ENCODE measurements around the gene SLC7A7.
"Not testable (repeated sequence)": the region's sequence is repeated elsewhere in the genome, so short reads cannot be mapped to it uniquely, and the experiment has no call there.

The SLC7A7 gene

DNA sequence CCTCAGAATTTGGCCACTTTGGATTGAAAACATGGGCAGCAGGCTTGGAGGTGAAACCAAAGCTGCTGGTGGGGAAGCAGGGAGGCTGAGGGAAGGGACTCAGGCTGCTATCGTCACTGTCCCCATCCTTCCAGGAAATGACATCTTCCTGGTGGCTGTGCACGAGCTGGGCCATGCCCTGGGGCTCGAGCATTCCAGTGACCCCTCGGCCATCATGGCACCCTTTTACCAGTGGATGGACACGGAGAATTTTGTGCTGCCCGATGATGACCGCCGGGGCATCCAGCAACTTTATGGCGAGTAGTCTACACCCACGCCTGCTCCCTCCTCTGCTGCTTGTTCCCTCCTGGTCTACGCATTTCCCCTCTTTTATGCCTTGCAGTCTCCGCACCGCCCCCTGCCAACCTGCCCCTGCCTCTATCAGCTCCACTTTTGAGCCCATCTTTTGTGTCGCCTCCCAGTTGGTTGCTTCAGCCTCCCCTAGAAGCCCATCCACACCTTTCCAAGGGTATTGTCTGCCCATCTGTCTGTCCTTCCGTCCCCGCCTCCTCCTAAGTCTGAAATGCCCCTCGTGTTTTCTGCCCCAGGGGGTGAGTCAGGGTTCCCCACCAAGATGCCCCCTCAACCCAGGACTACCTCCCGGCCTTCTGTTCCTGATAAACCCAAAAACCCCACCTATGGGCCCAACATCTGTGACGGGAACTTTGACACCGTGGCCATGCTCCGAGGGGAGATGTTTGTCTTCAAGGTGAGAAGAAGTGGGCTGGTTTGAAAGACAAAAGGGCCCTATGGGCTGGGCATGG is 28.1 kb upstream of the SLC7A7 start:
- DNase-seq (ENCODE audit: low read depth), result no peak

DNA sequence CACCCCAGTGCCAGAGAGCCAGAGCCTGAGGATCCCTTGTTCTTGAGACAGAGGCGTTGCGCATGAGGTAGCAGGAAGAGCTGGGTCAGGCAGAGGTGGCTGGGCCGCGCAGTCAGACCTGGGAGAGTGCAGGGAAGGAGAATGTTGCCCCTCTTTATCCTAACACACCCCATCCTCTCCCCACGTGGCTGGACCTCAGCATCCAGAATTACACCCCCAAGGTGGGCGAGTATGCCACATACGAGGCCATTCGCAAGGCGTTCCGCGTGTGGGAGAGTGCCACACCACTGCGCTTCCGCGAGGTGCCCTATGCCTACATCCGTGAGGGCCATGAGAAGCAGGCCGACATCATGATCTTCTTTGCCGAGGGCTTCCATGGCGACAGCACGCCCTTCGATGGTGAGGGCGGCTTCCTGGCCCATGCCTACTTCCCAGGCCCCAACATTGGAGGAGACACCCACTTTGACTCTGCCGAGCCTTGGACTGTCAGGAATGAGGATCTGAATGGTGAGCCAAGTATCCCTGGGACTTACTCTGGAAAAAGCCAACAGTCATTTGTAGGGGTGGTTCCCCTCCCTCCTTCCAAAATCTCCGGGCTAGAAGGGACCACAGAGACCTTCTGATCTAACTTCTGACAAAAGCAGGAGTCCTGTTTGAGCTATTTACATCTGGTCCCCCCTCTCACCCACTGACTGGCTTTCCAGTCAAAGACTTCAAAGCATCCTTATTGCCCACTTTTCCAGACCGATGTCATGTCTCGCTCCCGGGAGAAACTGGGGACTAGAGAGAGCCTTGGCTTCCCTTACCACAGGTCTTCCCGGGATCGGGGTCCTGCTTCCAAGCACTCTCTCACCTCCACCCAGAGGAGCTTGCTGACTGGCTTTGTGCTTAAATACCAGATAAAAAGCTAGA is 27.2 kb upstream of the SLC7A7 start:
- no peak for DNase-seq (ENCODE audit: low read depth)

GRCh38 chr14:22841769-22842168 is 26.5 kb upstream of the SLC7A7 start:
- no peak for DNase-seq (ENCODE audit: low read depth)

- DNase-seq (ENCODE audit: low read depth), result no peak
Observed at GRCh38 chr14:22841311-22841710, 26.1 kb upstream of the SLC7A7 start.

DNA sequence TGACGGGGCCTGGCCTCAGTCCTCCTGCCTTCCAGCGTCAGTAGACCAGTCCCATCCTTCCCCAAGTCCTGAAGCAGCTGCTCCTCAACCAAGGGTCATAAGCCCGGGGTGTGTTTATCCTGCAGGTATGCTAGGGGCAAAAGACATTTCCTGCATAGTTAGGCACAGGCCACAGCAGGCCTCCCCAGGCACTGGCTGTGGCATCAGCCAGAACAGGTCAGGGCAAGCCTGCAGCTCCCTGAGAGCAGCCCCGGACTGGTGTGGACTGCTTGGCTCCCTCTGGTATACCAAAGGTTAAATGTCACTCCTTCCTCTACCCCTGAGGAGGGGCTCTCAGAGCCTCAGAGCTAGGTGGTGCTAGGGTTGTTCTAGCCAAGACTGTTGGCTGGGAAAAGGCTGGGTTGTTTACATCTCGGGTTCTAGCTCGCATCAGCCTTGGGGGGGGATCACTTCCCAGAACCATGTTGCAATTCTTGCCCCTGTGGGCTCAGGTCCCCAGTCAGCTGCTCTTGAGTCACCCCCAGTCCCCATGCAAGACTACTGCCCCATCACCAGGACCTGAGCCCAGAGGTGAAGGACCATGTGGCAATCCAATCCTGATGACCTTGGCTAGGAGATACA is 24.0 kb upstream of the SLC7A7 start:
- DNase-seq (ENCODE audit: low read depth), result no peak

- no peak for DNase-seq (ENCODE audit: low read depth)
Observed at GRCh38 chr14:22838631-22839041, 23.4 kb upstream of the SLC7A7 start.

GRCh38 chr14:22837750-22838538 is 22.7 kb upstream of the SLC7A7 start:
- no peak for DNase-seq (ENCODE audit: low read depth)

DNA sequence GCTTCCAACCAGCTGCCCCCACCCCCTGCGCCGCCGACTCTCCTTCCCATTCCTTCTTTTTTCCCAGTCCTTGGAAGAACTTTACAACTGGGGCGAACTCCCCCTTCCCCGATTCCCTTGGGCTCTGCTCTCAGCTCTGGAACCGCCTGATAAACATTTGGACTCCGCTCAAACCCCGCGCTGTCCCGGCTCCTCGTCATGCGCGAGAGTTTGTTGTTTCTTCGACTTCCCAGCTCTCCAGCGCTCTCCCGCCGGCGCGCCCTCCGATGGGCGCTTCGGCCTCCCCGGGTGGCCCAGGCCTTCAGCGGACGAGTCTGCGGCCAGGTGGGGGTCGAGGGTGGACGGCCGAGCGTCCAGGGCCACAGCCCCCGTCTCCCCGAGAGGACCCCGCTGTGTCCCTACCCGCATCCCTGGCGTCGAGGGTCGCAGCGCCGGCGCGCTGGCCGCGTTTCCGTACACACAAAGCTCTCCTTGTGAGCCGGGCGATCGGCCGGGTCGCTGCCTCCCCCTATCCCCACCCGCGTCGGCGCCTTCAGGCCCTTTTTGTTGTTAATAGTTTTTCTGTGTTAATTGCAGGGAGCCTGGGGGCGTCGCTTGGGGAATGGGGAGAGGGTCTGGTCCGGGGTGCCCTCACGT is 22.0 kb upstream of the SLC7A7 start:
- no peak for DNase-seq (ENCODE audit: low read depth)

DNA sequence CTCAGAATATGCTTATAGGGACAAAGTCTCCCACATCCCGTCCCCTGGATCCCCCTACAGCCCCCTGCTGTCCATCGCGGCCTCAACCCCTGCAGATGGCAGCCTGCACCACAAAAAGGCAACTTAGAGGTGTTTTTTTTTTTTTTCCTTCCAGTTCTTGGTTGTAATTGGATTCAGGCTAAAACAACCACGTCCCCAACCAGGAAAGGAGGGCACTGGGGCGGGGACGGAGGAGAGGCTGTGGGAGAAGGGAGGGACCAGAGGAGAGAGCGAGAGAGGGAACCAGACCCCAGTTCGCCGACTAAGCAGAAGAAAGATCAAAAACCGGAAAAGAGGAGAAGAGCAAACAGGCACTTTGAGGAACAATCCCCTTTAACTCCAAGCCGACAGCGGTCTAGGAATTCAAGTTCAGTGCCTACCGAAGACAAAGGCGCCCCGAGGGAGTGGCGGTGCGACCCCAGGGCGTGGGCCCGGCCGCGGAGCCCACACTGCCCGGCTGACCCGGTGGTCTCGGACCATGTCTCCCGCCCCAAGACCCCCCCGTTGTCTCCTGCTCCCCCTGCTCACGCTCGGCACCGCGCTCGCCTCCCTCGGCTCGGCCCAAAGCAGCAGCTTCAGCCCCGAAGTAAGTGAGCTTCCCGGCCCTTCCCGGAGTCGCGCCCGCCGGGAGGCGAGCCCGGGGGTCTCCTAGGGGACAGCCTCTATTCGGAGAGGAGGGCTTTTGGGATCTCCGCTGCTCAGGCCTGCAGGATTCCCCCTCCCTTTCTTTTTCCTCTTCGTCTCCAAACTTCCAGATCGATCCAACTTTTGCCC is 21.3 kb upstream of the SLC7A7 start, which contains the start of gene MMP14:
Gene MMP14 (plus strand): TSS at position 285 of the 813 bp plus-strand sequence. CDS start 233 bp downstream, at position 518.
- DNase-seq (ENCODE audit: low read depth), result no peak

DNA sequence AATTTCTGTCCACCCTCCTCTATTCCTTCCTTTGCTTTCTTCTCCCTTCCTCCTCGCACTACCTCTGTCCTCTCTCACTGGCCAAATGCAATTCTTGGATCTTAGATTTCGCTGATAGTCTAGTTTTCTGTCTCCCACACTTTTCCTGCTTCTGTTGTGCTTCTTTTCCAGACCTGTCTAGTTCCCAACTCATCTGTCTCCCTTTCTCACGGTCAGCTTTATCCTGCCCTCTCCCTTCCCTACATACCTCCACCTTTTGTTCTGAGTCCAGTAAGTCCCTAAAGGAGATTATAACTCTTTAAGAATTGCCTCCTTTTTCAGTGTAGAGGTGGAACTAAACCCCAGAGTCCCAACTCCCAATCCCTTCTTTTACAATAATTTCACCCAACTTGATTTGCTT is 20.3 kb upstream of the SLC7A7 start:
- no peak for DNase-seq (ENCODE audit: low read depth)

- DNase-seq (ENCODE audit: low read depth), result no peak
Observed at GRCh38 chr14:22830443-22831010, 15.3 kb upstream of the SLC7A7 start.

GRCh38 chr14:22829661-22830442 is 14.6 kb upstream of the SLC7A7 start, which contains the start of gene MRPL52:
Gene MRPL52, plus strand, starts transcription at chr14:22829887. Its CDS starts 26 bp downstream, at chr14:22829913.
- DNase-seq (ENCODE audit: low read depth), result peak; percentile 85

DNA sequence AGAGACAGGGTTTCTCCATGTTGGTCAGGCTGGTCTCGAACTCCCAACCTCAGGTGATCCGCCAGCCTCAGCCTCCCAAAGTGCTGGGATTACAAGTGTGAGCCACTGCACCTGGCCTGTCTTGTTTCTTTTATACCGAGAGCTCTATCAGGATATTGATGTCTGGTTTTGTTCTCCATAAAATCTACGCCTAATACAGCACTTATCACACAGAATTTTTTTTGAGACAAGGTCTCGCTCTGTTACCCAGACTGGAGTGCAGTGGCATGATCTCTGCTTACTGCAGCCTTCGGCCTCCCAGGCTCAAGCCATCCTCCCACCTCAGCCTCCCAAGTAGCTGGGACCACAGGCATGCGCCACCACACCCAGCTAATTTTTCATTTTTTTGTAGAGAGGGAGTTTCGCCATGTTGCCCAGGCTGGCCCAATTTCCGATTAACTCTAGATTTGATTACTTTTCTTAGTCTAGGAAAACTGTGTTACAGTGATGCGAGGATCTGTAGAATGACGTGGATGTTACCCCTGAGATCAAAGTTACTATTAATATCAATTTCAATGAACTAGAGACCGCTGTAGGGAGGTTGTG is 13.9 kb upstream of the SLC7A7 start:
- DNase-seq (ENCODE audit: low read depth), result not testable (repeated sequence)

GRCh38 chr14:22824711-22825359 is 9.6 kb upstream of the SLC7A7 start:
- DNase-seq (ENCODE audit: low read depth), result no peak

- peak; percentile 49 for DNase-seq (ENCODE audit: low read depth)
Observed at GRCh38 chr14:22822571-22823098, 7.4 kb upstream of the SLC7A7 start.

- no peak for DNase-seq (ENCODE audit: low read depth)
Observed at GRCh38 chr14:22822016-22822570, 6.9 kb upstream of the SLC7A7 start.

GRCh38 chr14:22821193-22822015 is 6.2 kb upstream of the SLC7A7 start:
- no peak for DNase-seq (ENCODE audit: low read depth)
